Adrenal gland (tissue), 12 donors: Measurements from ENCODE around the gene LRRC3B. TPM values are rescaled to one million over a fixed set of nuclear protein-coding genes. Genes with fewer than 3 reads are reported as not detected.

Experiments used
- DNase-seq, 7 donors: peaks; one replicate each; pipeline ENCODE4 v3.0.0-alpha.2; 2019 to 2020
- H3K27ac ChIP-seq, 5 donors: fragments of 200-600 bp; sonication (generic) in 4 of 5; 1 replicate in 3 of 5; 2 replicates in 2 of 5; pipeline versions ENCODE4 v1.5.1 to v1.8.0; 2016 to 2020; ENCODE audit warnings: mild to moderate bottlenecking in 1 of 5
- H3K27me3 ChIP-seq: fragments of 200-600 bp; 2 replicates; pipeline ENCODE4 v1.8.0; 2021
- H3K36me3 ChIP-seq, 2 donors: fragments of 200-600 bp; replicated peaks in 1 of 2; 1 replicate in 1 of 2; 2 replicates in 1 of 2; pipeline versions ENCODE4 v1.5.1 to v1.8.0; 2018 to 2022
- H3K4me1 ChIP-seq, 2 donors: fragments of 200-600 bp; replicated peaks in 1 of 2; 1 replicate in 1 of 2; 2 replicates in 1 of 2; pipeline versions ENCODE4 v1.5.1 to v1.8.0; 2018 to 2021
- H3K4me3 ChIP-seq, 4 donors: fragments of 200-600 bp; sonication (generic) in 3 of 4; one replicate each; pipeline ENCODE4 v1.5.1; 2016 to 2018
- H3K9me3 ChIP-seq, 3 donors: fragments of 200-600 bp; sonication (generic) in 1 of 3; replicated peaks in 1 of 3; 1 replicate in 2 of 3; 2 replicates in 1 of 3; pipeline versions ENCODE4 v1.5.1 to v1.8.0; 2016 to 2021
- POLR2A ChIP-seq, 2 donors: fragments of 450-650 bp; IDR thresholded peaks; one replicate each; pipeline ENCODE4 v1.6.1; 2017; ENCODE audit warnings: antibody characterized with exemption in 2 of 2, mild to moderate bottlenecking in 2 of 2, moderate library complexity in 1 of 2
- WGBS, 4 donors: extraction: QIAGEN DNeasy Blood & Tissue Kit in 2 of 4; methylation state at CpG; one replicate each; pipeline versions ENCODE4 v1.1.5 to v1.1.7; 2013 to 2017; 5-methylcytosine and 5-hydroxymethylcytosine counted together
- intact Hi-C, 2 donors: fragments of 100-400 bp; cut with DNase I; formaldehyde crosslinking; loops; one replicate each; pipeline versions ENCODE4 v1.14.1 to v1.15.0; 2022 to 2023
- polyA plus RNA-seq, 3 donors: library from polyadenylated mRNA; stranded (reverse); fragments of 200-250 nt in 2 of 3; fragments of 350-450 nt in 1 of 3; fragmentation: Illumina TruSeq in 1 of 3; extraction: RNeasy Lipid Tissue Mini Kit (QIAGEN cat#74804) in 1 of 3; gene quantifications; one replicate each; pipeline ENCODE4 v1.2.3, GENCODE V29; 2013 to 2014
- total RNA-seq, 9 donors: library from RNA; depleted of rRNA in 4 of 9; stranded (reverse); fragments of >200 nt in 4 of 9; fragments of 120-200 nt in 1 of 9; fragmentation: NEBNext Ultra II Directional in 1 of 9; extraction: Animal tissue kit (Norgen Biotek cat#: 25700) in 1 of 9; gene quantifications; one replicate each; pipeline versions ENCODE4 v1.1.0 to v1.2.4, GENCODE V29; 2013 to 2023
- TF ChIP-seq, protein P1 (sequence below), 6 experiments: fragments of 450-650 bp in 4 of 6; fragments of 200-600 bp in 2 of 6; sonication (generic) in 1 of 6; IDR thresholded peaks; 1 replicate in 5 of 6; 2 replicates in 1 of 6; pipeline versions ENCODE4 v1.5.1 to v1.8.0; 2016 to 2021; ENCODE audit warnings: antibody characterized with exemption in 6 of 6, mild to moderate bottlenecking in 2 of 6, moderate library complexity in 1 of 6
- donor health status: healthy with polysubstance abuse.
- donor health status: Bipolar disorder and iron deficiency.
- donor health status: DM: yes; HTN: yes; CAD: no.
- donor health status: DM: no; HTN: no; CAD: no.
- donor health status: DM: no; HTN: no; CAD: no.
- donor health status: DM: yes; HTN: yes; CAD: no.

The LRRC3B gene
- total and polyA plus RNA-seq, 12 donors = 0.07 to 0.28 (median 0.13) TPM; not detected in 9

DNA sequence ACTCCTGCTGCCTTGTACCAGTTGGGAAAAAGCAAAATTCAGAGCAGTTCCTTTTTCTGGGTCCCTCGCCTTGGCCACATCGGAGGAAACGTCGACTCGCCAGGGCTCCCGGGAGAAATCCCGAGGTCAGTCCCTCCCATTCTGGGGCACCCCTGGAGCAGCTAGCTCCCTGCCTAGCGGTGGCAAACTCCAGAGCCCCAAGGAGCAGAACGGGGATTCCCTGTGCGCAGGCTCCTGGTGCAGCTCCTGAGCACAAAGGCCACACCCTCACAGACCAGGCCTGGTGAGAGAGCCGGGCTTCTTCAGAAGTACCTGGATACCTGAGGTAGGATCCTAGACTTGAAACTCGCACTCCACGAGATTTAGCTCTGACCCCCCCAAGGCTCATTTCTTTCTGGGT lies 2.6 kb downstream of the LRRC3B start:
- intact Hi-C loops = no loop called here
- no peak for TF ChIP-seq POLR2A (IDR thresholded peaks at IDR 0.05)
- TF ChIP-seq, protein P1, sequence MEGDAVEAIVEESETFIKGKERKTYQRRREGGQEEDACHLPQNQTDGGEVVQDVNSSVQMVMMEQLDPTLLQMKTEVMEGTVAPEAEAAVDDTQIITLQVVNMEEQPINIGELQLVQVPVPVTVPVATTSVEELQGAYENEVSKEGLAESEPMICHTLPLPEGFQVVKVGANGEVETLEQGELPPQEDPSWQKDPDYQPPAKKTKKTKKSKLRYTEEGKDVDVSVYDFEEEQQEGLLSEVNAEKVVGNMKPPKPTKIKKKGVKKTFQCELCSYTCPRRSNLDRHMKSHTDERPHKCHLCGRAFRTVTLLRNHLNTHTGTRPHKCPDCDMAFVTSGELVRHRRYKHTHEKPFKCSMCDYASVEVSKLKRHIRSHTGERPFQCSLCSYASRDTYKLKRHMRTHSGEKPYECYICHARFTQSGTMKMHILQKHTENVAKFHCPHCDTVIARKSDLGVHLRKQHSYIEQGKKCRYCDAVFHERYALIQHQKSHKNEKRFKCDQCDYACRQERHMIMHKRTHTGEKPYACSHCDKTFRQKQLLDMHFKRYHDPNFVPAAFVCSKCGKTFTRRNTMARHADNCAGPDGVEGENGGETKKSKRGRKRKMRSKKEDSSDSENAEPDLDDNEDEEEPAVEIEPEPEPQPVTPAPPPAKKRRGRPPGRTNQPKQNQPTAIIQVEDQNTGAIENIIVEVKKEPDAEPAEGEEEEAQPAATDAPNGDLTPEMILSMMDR (IDR thresholded peaks at IDR 0.05) = no peak
- DNase-seq = no peak
- 45 to 55% (median 53%) methylated on average over 8 to 13 of the region's 13 CpGs for WGBS, 4 donors
- H3K27ac ChIP-seq = no peak overlapping the region
- H3K4me3 ChIP-seq = no peak overlapping the region
- no peaks in the 10 kb centered on the region for H3K36me3 ChIP-seq
- no peaks in the 10 kb centered on the region for H3K4me1 ChIP-seq
- no peaks in the 10 kb centered on the region for H3K9me3 ChIP-seq
- peaks cover 8% of the 10 kb centered on the region for H3K27me3 ChIP-seq

DNA sequence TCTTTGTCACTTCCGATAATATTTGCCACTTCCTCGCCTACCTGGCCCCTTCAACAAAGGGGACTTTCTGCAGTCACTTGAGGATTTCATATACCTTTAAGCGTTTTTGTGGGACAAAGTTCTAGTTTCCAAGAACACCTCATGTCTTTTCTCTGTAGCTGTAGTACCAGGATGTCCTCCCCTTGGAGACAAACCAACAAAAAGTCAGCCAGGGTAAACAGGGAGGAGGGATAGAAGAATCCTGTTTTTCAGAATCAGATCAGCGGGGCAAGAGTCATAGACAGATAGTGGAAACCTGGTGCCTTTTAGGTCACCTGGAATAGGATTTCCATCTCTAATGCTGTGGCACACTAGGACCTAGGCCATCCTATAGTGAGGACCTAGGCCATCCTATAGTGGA lies 4.5 kb downstream of the LRRC3B start:
- no peak for DNase-seq
- WGBS, 4 donors = 78 to 85% (median 79%) methylated on average over 4 of the region's 4 CpGs
- TF ChIP-seq, protein P1 (IDR thresholded peaks at IDR 0.05) = no peak
- TF ChIP-seq POLR2A (IDR thresholded peaks at IDR 0.05) = no peak
- Histone ChIP-seq H3K27me3 (peaks cover 8% of the 10 kb centered on the region), H3K36me3 (no peaks in the 10 kb centered on the region), H3K27ac (no peak overlapping the region), H3K9me3 (no peaks in the 10 kb centered on the region), H3K4me1 (no peaks in the 10 kb centered on the region), H3K4me3 (no peak overlapping the region)
- intact Hi-C loops = no loop called here

DNA sequence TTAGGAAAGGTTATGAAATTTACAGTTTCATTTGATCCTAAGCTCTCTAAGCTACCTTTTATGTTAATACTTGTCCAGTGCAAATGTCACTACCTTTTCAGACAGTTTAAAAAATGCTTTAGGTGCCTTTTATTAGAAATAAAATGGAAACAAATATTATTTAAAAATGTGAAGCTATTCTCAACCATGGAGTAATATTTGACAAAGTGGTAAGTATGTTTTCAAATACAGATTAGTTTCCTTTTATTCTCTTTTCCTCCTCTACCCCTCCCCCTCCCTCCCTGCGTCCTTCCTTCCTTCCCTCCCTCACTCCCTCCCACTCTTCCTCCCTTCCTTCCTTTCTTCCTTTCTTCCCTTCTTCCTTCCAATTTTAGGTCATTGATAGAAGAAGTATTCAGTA lies 6.3 kb downstream of the LRRC3B start:
- Histone ChIP-seq H3K4me3 (no peak overlapping the region), H3K4me1 (no peaks in the 10 kb centered on the region), H3K27ac (no peak overlapping the region), H3K36me3 (no peaks in the 10 kb centered on the region), H3K9me3 (no peaks in the 10 kb centered on the region), H3K27me3 (no peaks in the 10 kb centered on the region)
- no peak for DNase-seq
- TF ChIP-seq, protein P1 (IDR thresholded peaks at IDR 0.05) = no peak
- no peak for TF ChIP-seq POLR2A (IDR thresholded peaks at IDR 0.05)
- intact Hi-C loops = no loop called here
- WGBS, 4 donors = 63 to 79% (median 72%) methylated on average over 1 of the region's 1 CpG

DNA sequence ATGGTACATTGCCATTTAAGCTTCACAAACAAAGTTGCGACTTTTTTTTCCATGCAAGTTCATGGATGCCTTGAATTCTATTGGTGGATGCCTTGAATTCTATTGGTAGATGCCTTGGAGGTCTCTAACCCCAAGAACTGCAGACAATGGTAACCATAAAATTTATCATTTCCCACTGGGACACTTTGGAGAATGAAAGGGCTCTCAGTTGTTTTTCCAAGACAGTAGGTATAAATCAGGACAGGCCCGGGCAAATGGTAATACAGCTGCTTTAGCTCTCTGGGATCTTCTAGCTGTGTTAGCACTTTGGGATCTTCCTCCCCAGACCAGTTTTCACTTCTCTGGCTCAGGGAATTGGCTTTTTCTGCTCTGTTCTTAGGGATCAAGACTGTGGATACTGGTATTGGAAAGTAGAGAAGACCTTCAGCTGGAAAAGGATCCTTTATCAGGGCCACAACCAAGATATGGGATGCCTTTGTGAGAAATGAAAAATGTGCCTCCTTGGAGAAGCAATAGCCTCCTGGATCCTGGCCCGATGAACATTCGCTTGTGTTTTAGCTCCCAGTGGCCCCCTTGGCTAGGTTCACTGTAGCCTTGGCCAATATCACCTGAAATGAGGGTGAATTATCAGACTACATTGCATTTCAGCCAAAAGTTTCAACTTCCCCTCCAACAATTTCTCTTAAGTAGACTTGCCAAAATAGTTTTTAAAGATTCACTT lies 8.3 kb downstream of the LRRC3B start:
- H3K4me1 ChIP-seq = no peaks in the 10 kb centered on the region
- no peaks in the 10 kb centered on the region for H3K9me3 ChIP-seq
- intact Hi-C loops = no loop called here
- no peak for DNase-seq
- no peak for TF ChIP-seq POLR2A (IDR thresholded peaks at IDR 0.05)
- TF ChIP-seq, protein P1 (IDR thresholded peaks at IDR 0.05) = no peak
- H3K27me3 ChIP-seq = no peaks in the 10 kb centered on the region
- H3K27ac ChIP-seq = no peak overlapping the region
- no peaks in the 10 kb centered on the region for H3K36me3 ChIP-seq
- H3K4me3 ChIP-seq = no peak overlapping the region
- WGBS, 4 donors = 65 to 83% (median 68%) methylated on average over 4 of the region's 4 CpGs
